Ectodermal cell (in vitro differentiated cells): ENCODE results near the gene REPIN1.

Experiments used
- H3K27ac ChIP-seq: 2 replicates; pipeline ENCODE4 v1.7.0; 2013; ENCODE audit warnings: mild to moderate bottlenecking, low read depth, low read length; ENCODE audit not compliant: insufficient read depth, poor library complexity, severe bottlenecking
- H3K27me3 ChIP-seq: 2 replicates; pipeline ENCODE4 v1.7.0; 2013; ENCODE audit warnings: mild to moderate bottlenecking, low read length; ENCODE audit not compliant: insufficient read depth, control insufficient read depth, poor library complexity, severe bottlenecking
- H3K36me3 ChIP-seq: one replicate; pipeline ENCODE4 v1.7.0; 2013; ENCODE audit warnings: low read length; ENCODE audit not compliant: control insufficient read depth, insufficient read depth
- H3K4me1 ChIP-seq: one replicate; pipeline ENCODE4 v1.7.0; 2013; ENCODE audit warnings: low read length; ENCODE audit not compliant: control insufficient read depth, insufficient read depth
- H3K4me3 ChIP-seq: 2 replicates; pipeline ENCODE4 v1.7.0; 2013; ENCODE audit warnings: low read depth, low read length, control low read depth; ENCODE audit not compliant: insufficient read depth
- H3K9me3 ChIP-seq: 2 replicates; pipeline ENCODE4 v1.7.0; 2013; ENCODE audit warnings: mild to moderate bottlenecking, low read length, moderate library complexity; ENCODE audit not compliant: control insufficient read depth
- WGBS, 2 experiments: methylation state at CpG; one replicate each; pipeline ENCODE4 v1.1.7; 2013; ENCODE audit warnings: missing lambda C conversion rate in 2 of 2; 5-methylcytosine and 5-hydroxymethylcytosine counted together

REPIN1 gene

GRCh38 chr7:150368884-150369747 lies 494 bp downstream of the REPIN1 start:
- no peaks in the 10 kb centered on the region for H3K9me3 ChIP-seq
- H3K36me3 ChIP-seq = peaks cover 26% of the 10 kb centered on the region
- no peaks in the 10 kb centered on the region for H3K27me3 ChIP-seq
- peak overlapping the region; percentile 90 for H3K4me3 ChIP-seq
- H3K4me1 ChIP-seq = peaks cover 26% of the 10 kb centered on the region
- H3K27ac ChIP-seq = peak overlapping the region; percentile 98
- 0% methylated on average over 57 to 58 of the region's 58 CpGs for WGBS, 2 experiments

GRCh38 chr7:150369748-150370501 lies 1.3 kb downstream of the REPIN1 start:
- peaks cover 28% of the 10 kb centered on the region for H3K36me3 ChIP-seq
- peak overlapping the region; percentile 90 for H3K4me3 ChIP-seq
- no peaks in the 10 kb centered on the region for H3K27me3 ChIP-seq
- no peaks in the 10 kb centered on the region for H3K9me3 ChIP-seq
- H3K27ac ChIP-seq = peak overlapping the region; percentile 98
- 51 to 60% methylated on average over 23 of the region's 23 CpGs for WGBS, 2 experiments
- peaks cover 26% of the 10 kb centered on the region for H3K4me1 ChIP-seq

GRCh38 chr7:150370612-150371071 lies 2.0 kb downstream of the REPIN1 start:
- no peaks in the 10 kb centered on the region for H3K9me3 ChIP-seq
- peaks cover 26% of the 10 kb centered on the region for H3K4me1 ChIP-seq
- peak overlapping the region; percentile 90 for H3K4me3 ChIP-seq
- 86 to 88% methylated on average over 3 of the region's 3 CpGs for WGBS, 2 experiments
- H3K27ac ChIP-seq = no peak overlapping the region
- H3K27me3 ChIP-seq = no peaks in the 10 kb centered on the region
- peaks cover 28% of the 10 kb centered on the region for H3K36me3 ChIP-seq

DNA sequence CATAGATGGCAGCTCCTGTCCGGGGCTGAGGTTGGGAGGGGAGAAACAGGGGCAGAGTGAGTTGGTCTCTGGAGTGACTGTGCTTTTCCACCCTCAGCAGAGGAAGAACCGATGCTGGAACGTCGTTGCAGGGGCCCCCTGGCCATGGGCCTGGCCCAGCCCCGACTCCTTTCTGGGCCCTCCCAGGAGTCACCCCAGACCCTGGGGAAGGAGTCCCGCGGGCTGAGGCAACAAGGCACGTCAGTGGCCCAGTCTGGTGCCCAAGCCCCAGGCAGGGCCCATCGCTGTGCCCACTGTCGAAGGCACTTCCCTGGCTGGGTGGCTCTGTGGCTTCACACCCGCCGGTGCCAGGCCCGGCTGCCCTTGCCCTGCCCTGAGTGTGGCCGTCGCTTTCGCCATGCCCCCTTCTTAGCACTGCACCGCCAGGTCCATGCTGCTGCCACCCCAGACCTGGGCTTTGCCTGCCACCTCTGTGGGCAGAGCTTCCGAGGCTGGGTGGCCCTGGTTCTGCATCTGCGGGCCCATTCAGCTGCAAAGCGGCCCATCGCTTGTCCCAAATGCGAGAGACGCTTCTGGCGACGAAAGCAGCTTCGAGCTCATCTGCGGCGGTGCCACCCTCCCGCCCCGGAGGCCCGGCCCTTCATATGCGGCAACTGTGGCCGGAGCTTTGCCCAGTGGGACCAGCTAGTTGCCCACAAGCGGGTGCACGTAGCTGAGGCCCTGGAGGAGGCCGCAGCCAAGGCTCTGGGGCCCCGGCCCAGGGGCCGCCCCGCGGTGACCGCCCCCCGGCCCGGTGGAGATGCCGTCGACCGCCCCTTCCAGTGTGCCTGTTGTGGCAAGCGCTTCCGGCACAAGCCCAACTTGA lies 2.7 kb downstream of the REPIN1 start:
- peaks cover 28% of the 10 kb centered on the region for H3K36me3 ChIP-seq
- no peak overlapping the region for H3K27ac ChIP-seq
- H3K4me1 ChIP-seq = peaks cover 28% of the 10 kb centered on the region
- no peaks in the 10 kb centered on the region for H3K27me3 ChIP-seq
- H3K9me3 ChIP-seq = no peaks in the 10 kb centered on the region
- 95 to 96% methylated on average over 48 of the region's 48 CpGs for WGBS, 2 experiments
- no peak overlapping the region for H3K4me3 ChIP-seq

DNA sequence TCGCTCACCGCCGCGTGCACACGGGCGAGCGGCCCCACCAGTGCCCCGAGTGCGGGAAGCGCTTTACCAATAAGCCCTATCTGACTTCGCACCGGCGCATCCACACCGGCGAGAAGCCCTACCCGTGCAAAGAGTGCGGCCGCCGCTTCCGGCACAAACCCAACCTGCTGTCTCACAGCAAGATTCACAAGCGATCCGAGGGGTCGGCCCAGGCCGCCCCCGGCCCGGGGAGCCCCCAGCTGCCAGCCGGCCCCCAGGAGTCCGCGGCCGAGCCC lies 3.3 kb downstream of the REPIN1 start:
- 96% methylated on average over 30 of the region's 30 CpGs for WGBS, 2 experiments
- H3K9me3 ChIP-seq = no peaks in the 10 kb centered on the region
- H3K4me1 ChIP-seq = peaks cover 31% of the 10 kb centered on the region
- no peaks in the 10 kb centered on the region for H3K27me3 ChIP-seq
- H3K36me3 ChIP-seq = peaks cover 28% of the 10 kb centered on the region
- H3K27ac ChIP-seq = no peak overlapping the region
- no peak overlapping the region for H3K4me3 ChIP-seq

DNA sequence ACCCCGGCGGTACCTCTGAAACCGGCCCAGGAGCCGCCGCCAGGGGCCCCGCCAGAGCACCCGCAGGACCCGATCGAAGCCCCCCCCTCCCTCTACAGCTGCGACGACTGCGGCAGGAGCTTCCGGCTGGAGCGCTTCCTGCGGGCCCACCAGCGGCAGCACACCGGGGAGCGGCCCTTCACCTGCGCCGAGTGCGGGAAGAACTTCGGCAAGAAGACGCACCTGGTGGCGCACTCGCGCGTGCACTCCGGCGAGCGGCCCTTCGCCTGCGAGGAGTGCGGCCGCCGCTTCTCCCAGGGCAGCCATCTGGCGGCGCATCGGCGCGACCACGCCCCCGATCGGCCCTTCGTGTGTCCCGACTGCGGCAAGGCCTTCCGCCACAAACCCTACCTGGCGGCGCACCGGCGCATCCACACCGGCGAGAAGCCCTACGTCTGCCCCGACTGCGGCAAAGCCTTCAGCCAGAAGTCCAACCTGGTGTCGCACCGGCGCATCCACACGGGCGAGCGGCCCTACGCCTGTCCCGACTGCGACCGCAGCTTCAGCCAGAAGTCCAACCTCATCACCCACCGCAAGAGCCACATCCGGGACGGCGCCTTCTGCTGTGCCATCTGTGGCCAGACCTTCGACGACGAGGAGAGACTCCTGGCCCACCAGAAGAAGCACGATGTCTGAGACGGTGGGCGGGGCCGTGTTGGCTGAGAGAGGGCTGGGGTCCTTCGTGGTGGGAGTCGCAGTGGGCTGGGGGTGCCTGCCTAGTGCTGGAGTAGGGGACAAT lies 3.8 kb downstream of the REPIN1 start:
- H3K4me3 ChIP-seq = no peak overlapping the region
- H3K4me1 ChIP-seq = peaks cover 31% of the 10 kb centered on the region
- no peak overlapping the region for H3K27ac ChIP-seq
- WGBS, 2 experiments = 95 to 96% methylated on average over 79 of the region's 79 CpGs
- no peaks in the 10 kb centered on the region for H3K27me3 ChIP-seq
- H3K9me3 ChIP-seq = no peaks in the 10 kb centered on the region
- H3K36me3 ChIP-seq = peaks cover 28% of the 10 kb centered on the region

DNA sequence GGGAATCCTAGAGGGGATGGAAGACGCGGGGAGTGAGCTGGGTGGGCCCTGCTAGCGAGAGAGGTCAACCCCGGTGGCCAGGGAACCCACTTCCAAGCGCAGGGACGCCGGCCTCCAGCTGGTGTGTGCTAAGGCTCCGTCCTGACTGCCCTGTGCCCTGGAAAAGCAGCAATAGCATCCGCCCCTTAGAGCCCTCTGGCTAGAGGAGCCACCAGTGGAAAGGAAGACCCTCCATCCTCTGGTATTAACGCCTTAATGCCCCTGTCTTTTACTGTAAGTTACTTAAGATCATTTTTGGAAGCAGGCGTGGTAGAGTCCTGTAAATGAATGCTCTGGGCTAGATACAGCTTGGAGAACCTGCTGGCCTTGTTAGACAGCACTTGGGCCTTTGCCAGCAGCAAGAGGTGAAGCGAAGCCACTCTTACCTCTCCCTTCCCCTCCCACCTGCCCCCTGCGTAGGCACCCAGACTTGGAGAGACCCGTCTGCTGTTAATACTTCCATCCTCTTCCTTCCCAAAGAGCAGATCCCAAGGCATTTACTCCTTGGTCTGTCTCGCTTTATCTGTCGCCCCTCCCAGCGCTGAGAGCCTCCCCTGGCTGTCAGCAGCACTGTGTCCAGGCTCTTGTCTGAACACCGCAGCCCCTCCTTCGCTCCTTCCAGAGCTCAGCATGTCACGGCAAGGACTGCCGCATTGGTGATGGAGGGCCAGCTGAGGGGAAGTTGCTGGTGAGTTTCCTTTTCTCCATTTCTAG lies 4.6 kb downstream of the REPIN1 start:
- WGBS, 2 experiments = 90 to 91% methylated on average over 21 of the region's 21 CpGs
- no peak overlapping the region for H3K4me3 ChIP-seq
- H3K27me3 ChIP-seq = no peaks in the 10 kb centered on the region
- peaks cover 31% of the 10 kb centered on the region for H3K4me1 ChIP-seq
- no peak overlapping the region for H3K27ac ChIP-seq
- peaks cover 28% of the 10 kb centered on the region for H3K36me3 ChIP-seq
- H3K9me3 ChIP-seq = no peaks in the 10 kb centered on the region

DNA sequence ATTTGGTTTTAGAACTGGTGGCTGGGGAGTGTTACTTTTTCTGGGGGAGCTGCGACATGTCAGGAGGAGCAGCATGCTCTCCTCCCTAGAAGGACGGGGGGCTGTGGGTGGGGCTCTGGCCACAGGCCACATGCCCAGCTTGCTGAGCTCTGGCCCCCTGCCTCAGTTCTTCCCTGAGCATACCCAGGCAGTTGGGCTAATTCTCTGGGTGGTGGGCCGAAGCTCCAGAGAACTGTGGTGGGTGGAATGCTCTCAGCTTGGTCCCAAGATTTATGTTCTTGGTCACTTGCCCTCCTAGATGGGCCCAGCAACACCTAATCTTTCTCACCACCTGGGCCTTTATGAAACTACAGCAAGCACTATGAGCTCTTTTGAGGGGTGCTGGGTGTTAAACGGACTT lies 5.4 kb downstream of the REPIN1 start:
- 92 to 96% methylated on average over 4 of the region's 4 CpGs for WGBS, 2 experiments
- H3K27ac ChIP-seq = no peak overlapping the region
- no peak overlapping the region for H3K4me3 ChIP-seq
- H3K27me3 ChIP-seq = no peaks in the 10 kb centered on the region
- H3K4me1 ChIP-seq = peaks cover 31% of the 10 kb centered on the region
- H3K36me3 ChIP-seq = peaks cover 28% of the 10 kb centered on the region
- H3K9me3 ChIP-seq = no peaks in the 10 kb centered on the region

- Histone ChIP-seq H3K36me3 (peaks cover 28% of the 10 kb centered on the region), H3K27ac (no peak overlapping the region), H3K27me3 (no peaks in the 10 kb centered on the region), H3K4me1 (peaks cover 30% of the 10 kb centered on the region), H3K9me3 (no peaks in the 10 kb centered on the region), H3K4me3 (no peak overlapping the region)
- WGBS, 2 experiments = 88 to 94% methylated on average over 5 of the region's 5 CpGs
Observed at GRCh38 chr7:150374472-150374871, 5.8 kb downstream of the REPIN1 start.
